HG02610 (cell line): ENCODE results near the gene RPL9.
"Not testable (repeated sequence)": the region's sequence is repeated elsewhere in the genome, so short reads cannot be mapped to it uniquely, and the experiment has no call there.

Source experiments
- ATAC-seq: cut with Tn5 transposase; IDR thresholded peaks from one replicate; pipeline ENCODE4 v1.9.1; 2021; ENCODE audit warnings: mild to moderate bottlenecking, moderate library complexity; ENCODE audit not compliant: unreplicated experiment

RPL9 gene

DNA sequence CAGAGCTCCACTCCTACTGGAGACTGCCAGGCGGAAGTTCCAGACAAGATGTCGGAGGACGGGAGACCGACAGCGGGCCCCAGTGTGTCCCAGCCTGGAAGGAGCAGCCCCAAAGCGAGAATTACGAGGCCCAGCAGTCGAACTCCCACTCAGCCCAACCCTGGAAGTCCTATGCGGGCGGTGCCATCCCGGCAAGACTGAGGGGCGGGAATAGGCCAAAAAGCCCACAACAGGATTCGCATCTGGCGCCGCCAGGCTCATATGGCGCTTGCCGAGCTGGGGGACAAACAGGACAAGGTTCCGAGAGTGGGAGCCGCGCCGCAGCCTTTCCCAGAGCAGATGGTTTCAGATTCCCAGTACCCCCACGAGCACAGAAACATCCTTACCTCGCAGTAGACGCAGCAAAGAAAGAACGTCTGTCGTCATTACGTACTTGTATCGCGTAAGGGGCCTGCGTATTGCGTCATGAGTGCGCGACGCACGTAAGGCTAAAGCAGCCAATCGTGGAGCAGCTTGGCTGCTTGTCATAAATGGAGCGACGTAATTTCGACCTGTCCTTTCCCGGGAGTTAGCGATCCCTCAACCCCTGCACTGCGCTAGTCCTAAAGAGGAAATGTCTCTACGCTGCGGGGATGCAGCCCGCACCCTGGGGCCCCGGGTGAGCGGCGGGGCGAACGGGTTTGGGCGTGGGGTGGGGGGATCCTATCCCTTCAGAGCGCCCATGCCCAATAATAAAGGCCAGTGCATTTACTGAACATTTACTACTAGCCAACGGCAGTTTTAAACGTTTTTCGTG is at the start of gene RPL9, which contains the start of gene LIAS:
Gene RPL9, minus strand, starts transcription at position 418 of the 796 bp plus-strand sequence. CDS start 483 bp downstream, outside the sequence.
Gene LIAS, plus strand, starts transcription at position 552 of the 796 bp plus-strand sequence. Its CDS starts 62 bp downstream, at position 614.
- peak; percentile 82 for ATAC-seq

DNA sequence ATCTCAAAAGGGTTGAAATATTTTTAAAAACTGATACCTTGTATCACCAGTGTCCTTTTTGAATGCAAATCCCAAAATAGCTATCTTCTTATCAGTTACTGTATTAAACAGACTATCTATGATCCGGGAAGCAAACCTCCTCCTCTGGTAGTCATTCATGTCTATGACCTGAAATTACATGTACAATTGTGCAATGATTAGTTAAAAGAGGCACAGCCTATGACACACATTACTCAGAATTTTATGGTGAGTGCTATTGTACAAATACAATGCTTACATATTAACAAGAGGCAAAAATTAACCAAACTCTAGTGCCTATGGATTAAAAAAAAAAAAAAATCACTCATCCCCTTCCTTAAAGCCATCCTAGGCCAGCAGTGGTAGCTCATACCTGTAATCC is 46.9 kb upstream of the RPL9 start:
- ATAC-seq = no peak

GRCh38 chr4:39504538-39504937 is 45.8 kb upstream of the RPL9 start:
- no peak for ATAC-seq

GRCh38 chr4:39502664-39503035 is 43.9 kb upstream of the RPL9 start:
- not testable (repeated sequence) for ATAC-seq

- ATAC-seq = no peak
Observed at GRCh38 chr4:39502019-39502663, 43.4 kb upstream of the RPL9 start.

DNA sequence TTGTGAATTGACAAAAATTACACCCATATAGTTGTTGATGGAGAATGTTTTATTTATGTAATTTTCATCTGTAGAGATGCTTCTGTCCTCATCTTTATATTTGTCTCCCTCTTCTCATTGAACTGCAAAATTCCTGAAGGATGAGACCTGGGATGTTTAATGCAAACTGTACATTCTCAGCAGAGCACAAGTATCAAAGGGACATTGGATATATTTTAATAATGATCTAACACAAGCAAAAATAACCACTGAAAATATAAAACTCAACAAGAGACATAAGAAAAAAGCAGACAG is 40.0 kb upstream of the RPL9 start:
- ATAC-seq = no peak

DNA sequence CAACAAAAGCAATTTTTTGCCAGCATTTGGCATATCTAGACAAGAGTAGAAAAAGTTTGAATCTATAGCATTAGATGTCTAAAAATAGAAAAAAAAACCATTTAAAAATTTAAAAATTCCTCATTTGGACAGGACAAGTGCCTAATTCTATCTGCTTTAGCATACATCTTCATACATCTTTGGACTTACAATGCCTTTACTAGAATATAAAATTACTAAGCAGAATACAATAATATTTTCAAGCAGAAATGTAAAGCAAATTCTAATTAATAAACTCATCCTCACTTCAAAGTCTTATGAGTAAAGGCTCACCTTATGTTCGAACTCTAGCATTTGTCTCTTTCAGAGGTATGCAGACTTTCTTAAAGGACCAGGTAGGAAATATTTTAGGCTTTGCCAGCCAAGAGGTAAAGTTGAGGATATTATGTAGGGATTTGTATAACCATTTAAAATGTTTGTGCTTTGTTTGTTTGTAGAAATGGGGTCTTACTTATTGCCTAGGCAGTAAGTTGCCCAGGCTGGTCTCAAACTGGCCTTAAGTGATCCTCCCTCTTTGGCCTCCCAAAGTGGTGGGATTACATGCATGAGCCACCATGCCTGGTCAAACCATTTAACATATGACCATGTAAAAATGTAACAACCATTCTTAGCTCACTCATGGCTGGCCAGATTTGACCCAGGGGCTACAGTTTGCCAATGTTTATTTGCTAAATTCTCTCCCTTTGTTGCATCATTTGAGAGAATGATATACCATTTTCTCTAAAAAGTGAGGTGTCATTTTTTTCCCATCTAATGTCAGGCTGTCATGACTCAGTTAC is 39.4 kb upstream of the RPL9 start:
- ATAC-seq = no peak

DNA sequence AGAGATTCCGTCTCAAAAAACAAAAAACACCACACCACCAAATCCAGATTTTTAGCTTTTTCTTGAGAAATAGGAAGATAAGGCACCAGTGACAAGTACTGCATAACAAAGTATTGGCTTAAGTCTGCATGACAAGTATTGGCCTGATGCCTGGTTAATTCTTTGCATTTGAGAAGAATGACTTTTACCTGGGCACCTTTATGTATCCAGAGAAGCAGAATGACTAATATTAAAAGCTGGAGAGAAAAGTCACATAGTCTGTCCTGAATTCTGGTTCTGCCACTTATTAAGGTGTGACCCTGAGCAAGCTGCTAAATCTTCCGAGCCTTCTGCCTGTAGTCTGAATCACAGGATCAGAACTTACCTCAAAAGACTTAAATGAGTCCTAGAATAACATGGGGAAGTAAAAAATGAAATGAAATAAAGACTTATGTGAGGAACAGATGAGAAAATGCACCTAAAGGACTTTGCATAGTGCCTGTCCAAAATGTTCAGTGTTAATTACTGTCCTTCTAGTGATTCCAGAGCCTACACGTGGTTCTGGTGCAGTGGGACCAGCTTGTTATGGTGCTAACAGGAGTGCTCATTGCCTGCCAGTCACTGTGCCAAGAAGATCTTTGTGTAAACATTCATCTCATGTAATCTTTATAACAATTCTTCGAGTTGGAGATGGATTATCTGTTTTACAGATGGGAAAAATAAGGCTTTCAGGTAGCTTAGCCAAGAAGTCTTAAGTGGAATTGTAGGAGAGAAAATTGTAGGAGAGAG is 36.9 kb upstream of the RPL9 start:
- ATAC-seq = no peak

GRCh38 chr4:39494354-39494753 is 35.6 kb upstream of the RPL9 start:
- no peak for ATAC-seq

DNA sequence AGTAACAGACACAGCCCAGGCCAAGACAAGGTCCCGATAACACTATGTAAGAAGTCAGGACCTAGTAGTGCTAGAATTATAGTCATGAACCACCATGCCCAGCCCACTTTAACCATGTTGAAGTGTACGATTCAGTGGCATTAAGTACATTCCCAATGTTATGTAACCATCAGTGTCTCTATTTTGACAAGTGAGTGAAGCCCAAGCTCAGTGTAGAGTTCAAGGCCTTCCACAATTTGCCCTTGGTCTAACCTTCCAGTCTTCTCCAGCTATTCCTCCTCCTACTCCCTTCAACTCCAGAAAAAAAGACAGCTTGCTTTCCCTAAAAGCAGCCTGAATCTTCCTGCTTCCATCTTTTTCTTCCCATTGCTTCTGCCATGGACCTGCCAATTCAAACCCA is 31.6 kb upstream of the RPL9 start:
- ATAC-seq = no peak

DNA sequence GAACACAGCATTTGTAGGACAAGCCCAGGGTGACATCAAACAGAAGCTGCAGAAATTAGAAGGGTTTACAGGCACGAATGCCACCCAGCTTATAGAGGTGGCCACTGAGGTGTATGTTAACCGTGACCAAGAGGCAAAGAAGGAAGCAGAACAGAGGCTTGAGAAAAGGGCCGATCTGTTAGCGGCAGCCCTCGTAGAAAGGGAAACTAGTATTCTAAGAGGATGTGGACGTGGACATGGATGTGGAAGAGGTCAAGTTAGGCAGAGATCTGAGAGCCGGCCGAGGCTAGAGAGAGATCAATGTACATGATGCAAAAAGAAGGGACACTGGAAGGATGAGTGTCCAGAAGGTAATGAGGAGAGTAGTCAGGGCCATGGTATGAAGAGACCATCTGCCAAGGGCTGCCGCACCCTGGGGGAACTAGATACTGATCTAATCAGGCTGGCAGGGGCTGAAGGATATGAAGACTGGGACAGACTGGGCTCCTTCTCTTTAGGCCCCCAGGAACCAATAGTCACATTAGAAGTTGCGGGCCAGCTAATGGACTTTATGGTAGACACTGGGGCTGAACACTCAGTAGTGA is 27.6 kb upstream of the RPL9 start:
- no peak for ATAC-seq

- no peak for ATAC-seq
Observed at GRCh38 chr4:39484582-39485272, 26.0 kb upstream of the RPL9 start.

GRCh38 chr4:39480902-39481695 is 22.4 kb upstream of the RPL9 start:
- no peak for ATAC-seq

GRCh38 chr4:39480251-39480650 is 21.5 kb upstream of the RPL9 start:
- ATAC-seq = no peak

DNA sequence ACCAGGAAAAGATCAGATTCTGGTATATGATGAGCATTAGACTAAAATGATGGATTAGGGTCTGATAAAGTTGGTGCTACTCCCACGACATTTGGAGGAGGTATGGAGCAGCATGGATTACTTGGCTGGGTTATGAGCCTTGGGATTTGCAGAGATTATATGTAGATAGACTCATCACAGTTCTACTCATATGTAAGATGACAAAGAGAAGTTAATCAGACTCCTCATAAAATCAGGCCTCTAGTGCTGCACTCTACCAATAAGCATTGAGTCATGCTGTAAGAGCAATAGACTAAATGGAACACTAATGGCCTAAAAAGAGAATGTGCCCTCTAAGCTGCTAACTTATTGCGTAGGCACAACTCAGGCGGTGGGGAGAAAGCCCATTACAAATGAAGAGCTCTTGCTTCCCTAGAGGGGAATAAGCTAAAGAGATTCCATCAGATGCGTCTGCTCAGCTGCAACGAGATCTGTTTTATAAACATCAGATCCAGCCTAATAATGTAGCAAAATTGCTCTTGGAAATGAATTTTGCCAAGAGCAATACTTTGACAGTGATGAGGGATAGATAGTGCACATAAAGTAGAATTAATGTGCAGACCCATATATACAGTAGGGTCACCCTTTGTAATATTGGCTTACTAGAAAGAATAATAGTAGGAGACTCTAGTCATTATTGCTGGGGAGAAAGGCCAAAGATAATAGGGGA is 17.6 kb upstream of the RPL9 start:
- ATAC-seq = no peak

DNA sequence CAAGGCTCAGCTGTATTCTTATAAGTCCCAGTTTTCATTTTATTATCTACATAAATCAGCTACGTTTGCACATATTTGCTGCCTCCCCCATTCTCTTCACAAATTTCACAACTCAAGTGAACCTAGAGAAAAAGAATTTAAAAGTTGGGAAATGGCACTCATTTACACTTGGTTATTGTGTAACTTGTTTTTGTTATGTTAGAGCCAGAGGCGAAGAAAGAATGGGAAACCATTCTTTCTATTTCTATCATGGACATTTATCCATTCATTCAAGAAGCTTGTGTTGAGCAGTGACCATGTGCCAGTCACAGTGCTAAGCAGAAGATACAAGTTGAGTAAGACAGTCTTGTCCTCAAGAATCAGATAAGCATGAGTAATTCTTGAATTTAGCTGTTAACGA is 13.7 kb upstream of the RPL9 start:
- ATAC-seq = no peak

- ATAC-seq = no peak
Observed at GRCh38 chr4:39470402-39470801, 11.7 kb upstream of the RPL9 start.

DNA sequence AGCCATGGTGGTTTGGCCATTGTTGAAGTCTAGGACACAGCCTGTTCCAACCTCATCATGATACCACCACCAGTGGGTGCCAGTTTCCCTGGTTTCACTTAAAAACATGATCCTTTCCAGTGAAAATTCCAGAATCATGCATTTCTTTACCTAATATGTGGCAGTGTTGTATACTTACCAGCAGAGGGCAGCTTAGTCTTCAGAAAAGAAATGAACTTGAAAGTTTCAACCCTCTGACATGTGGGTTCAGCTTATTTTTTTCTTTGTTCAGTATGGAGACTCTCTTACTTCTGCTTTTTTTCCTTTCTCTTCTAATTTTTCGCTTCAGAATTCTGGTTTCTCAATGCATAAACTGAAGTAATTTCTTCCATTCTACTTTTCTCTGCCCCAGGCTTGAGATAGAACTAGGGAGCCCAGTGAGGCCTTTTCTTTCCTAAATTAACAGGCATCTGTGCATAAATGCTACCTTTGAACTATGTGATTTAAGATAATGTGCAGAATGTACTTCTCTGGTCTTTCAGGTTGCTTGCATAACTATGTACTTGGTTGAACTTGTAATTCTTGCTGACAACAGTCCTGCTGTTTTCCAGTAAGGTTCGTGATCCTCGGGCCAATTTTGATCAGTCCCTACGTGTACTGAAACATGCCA is 10.8 kb upstream of the RPL9 start:
- peak; percentile 67 for ATAC-seq
